GM20000 (cell line): Measurements from ENCODE around the gene CD3G.

ENCODE experiments used
- DNase-seq: peaks from one replicate; pipeline ENCODE4 v3.0.0; 2012; ENCODE audit warnings: low spot score
- CTCF ChIP-seq: IDR thresholded peaks from 2 replicates; pipeline ENCODE4 v1.5.1; 2012; ENCODE audit warnings: mild to moderate bottlenecking, control low read depth; ENCODE audit errors: extremely low read depth, missing control alignments

CD3G gene

GRCh38 chr11:118380571-118380970, 36.4 kb downstream of the CD3G start:
- TF ChIP-seq CTCF, result no peak
- DNase-seq, result no peak

DNA sequence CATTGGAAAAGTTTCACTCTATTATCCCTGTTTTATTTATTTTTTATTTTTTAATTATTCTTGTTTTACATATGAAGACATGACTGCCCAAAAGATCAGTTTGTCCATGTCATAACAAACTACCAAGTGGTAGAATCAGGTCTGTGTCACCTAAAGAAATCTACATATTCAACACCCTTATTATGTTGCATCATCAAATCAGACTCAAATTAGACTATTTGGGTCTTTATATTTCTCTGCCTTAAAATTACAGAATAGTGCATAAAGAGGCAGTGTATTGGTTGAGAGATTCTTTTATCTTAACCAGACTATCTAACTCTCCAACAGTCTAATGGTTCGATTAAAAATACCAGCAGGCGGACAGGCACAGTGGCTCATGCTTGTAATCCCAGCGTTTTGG, 38.8 kb downstream of the CD3G start:
- TF ChIP-seq CTCF, result no peak
- no peak for DNase-seq

- no peak for TF ChIP-seq CTCF
Measured at GRCh38 chr11:118383657-118384056, 39.5 kb downstream of the CD3G start.

GRCh38 chr11:118396097-118396501, 52.0 kb downstream of the CD3G start:
- DNase-seq, result no peak
- TF ChIP-seq CTCF, result no peak

More at GRCh38 chr11:118383657-118384056, 39.5 kb downstream of the CD3G start:
- no peak for DNase-seq

- no peak for DNase-seq
- TF ChIP-seq CTCF, result no peak
Measured at GRCh38 chr11:118397448-118397847, 53.3 kb downstream of the CD3G start.

GRCh38 chr11:118398791-118399559, 54.8 kb downstream of the CD3G start:
- TF ChIP-seq CTCF, result no peak
- DNase-seq, result peak; percentile 12

- DNase-seq, result peak; percentile 88
- TF ChIP-seq CTCF, result no peak
Measured at GRCh38 chr11:118401151-118401879, 57.2 kb downstream of the CD3G start, which contains the start of gene ATP5MG. Gene ATP5MG (plus strand): TSS chr11:118401606. CDS start chr11:118401666, 60 bp downstream.
